Gastroesophageal sphincter (tissue), 3 donors: ENCODE data around the gene DNAAF1.

Experiments used
- POLR2AphosphoS5 ChIP-seq: sonication (generic); formaldehyde crosslinking; IDR thresholded peaks from one replicate; pipeline ENCODE4 v1.6.1; 2017; ENCODE audit warnings: antibody characterized with exemption
- TF ChIP-seq, protein P1 (sequence below), 4 experiments: fragments of 200-600 bp in 2 of 4; fragments of 450-650 bp in 2 of 4; sonication (generic) in 1 of 4; IDR thresholded peaks; one replicate each; pipeline ENCODE4 v1.5.1; 2017 to 2019; ENCODE audit warnings: antibody characterized with exemption in 4 of 4, mild to moderate bottlenecking in 2 of 4, moderate library complexity in 2 of 4

DNA sequence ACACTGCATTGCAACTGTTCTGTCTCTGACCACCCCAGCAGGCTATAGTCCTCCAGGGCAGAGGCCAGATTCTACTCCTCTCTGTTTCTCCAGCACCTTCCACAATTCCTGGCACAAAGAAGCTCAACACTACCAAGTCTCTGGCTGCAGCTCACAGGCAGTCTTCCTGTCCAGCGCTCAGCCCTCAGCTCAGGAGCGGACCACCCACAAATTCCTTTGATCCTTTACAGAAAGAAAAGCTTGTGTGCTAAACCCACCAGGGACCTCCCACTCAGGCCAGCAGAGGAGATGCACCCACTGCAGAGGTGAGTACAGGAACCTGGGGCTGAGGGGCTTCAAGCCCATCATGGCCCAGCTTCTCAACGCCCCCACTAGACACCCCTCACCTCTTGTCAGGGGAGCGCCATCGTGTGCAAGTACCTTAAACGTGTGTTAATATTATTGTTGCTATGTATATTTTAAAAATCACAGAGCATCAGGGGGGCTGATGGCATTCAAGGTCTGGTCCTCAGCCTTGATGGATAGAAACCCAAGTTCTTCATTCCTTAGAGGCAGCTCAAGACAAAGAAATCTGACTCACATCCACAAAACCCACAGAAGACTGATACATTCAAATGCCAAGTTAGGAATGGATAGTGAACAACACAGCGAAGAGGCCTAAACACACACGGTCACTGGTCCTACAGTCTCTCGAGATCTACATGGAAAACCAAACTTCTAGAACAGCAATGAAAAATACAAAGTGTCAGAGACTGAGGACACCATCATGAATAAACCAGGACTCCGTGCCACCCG is 8.6 kb upstream of the DNAAF1 start:
- TF ChIP-seq, protein P1, sequence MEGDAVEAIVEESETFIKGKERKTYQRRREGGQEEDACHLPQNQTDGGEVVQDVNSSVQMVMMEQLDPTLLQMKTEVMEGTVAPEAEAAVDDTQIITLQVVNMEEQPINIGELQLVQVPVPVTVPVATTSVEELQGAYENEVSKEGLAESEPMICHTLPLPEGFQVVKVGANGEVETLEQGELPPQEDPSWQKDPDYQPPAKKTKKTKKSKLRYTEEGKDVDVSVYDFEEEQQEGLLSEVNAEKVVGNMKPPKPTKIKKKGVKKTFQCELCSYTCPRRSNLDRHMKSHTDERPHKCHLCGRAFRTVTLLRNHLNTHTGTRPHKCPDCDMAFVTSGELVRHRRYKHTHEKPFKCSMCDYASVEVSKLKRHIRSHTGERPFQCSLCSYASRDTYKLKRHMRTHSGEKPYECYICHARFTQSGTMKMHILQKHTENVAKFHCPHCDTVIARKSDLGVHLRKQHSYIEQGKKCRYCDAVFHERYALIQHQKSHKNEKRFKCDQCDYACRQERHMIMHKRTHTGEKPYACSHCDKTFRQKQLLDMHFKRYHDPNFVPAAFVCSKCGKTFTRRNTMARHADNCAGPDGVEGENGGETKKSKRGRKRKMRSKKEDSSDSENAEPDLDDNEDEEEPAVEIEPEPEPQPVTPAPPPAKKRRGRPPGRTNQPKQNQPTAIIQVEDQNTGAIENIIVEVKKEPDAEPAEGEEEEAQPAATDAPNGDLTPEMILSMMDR (IDR thresholded peaks at IDR 0.05): no peak
- TF ChIP-seq POLR2AphosphoS5: no peak
